ENCODE measurements around the gene ZNF580.

ZNF580 gene

DNA sequence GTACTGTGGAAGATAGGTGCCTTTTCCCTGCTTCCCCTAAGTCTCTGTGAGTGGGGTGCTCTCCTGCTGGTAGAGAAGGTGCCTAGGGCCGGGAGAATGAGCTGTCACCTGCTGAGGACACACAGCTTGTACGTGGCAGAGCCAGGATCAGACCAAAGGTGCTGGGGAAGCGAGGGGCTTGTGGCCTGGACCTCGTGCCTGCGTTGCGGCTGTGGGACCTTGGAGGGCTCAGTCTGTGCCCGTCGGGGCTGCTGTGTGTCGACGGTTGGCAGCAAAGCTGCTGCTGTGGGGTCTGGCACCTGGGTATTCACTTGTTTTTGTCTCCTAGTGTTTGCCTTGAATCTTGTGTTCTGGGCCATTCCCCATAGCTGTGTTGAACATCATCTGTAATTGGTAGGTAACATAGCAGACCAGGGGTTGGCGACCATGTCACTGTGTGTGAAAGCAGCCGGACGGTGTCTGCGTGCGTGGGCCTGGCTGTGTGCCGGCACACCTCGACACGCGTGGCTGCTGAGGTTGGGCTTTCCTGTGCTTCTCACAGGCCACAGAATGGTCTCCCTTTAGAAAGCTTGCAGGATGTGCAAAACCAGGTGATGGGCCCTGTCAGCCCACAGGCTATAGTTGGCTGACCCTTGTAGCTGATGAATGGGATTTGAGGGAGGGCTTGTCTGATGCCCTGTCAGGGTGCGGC lies 23.2 kb downstream of the ZNF580 start:
- DNase-seq (ENCODE audit: low spot score): no peak

- DNase-seq (ENCODE audit: low spot score): no peak
Measured at GRCh38 chr19:55666343-55667005, 25.7 kb downstream of the ZNF580 start.

- DNase-seq (ENCODE audit: low spot score): no peak
Measured at GRCh38 chr19:55667006-55667381, 26.2 kb downstream of the ZNF580 start.

DNA sequence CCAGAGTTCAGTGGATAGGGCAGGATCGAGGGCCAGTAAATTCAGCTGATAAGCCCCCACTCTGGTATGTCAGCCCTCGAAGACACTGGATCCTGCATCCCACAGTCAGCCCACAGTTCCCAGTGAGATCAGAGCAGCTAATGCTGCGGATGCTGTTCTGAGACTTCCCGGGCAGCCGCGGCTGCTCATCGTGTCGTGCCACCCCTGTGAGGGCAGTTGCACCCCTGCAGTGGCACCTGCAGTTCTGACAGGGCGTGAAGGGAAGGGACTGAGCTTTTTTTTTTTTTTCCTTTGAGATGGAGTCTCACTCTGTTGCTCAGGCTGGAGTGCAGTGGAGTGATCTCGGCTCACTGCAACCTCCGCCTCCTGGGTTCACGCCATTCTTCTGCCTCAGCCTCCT lies 26.7 kb downstream of the ZNF580 start:
- no peak for DNase-seq (ENCODE audit: low spot score)

DNA sequence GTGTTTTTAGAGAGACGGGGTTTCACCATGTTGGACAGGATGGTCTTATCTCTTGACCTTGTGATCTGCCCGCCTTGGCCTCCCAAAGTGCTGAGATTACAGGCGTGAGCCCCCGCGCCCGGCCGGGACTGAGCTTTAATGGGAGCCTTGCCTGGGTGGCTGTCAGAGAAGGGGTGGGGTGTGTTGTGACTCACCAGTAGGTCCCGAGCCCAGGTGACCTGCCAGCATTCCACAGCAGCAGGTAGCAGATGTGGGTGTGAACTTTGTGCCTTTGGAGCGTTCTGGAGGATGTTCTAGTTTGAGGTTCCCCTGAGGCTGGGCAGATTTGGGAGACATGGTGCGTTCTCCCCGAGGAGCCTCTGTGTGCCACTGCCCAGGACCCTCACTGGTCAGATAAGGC lies 27.2 kb downstream of the ZNF580 start:
- no peak for DNase-seq (ENCODE audit: low spot score)

- no peak for DNase-seq (ENCODE audit: low spot score)
Measured at GRCh38 chr19:55668603-55669348, 28.0 kb downstream of the ZNF580 start.

DNA sequence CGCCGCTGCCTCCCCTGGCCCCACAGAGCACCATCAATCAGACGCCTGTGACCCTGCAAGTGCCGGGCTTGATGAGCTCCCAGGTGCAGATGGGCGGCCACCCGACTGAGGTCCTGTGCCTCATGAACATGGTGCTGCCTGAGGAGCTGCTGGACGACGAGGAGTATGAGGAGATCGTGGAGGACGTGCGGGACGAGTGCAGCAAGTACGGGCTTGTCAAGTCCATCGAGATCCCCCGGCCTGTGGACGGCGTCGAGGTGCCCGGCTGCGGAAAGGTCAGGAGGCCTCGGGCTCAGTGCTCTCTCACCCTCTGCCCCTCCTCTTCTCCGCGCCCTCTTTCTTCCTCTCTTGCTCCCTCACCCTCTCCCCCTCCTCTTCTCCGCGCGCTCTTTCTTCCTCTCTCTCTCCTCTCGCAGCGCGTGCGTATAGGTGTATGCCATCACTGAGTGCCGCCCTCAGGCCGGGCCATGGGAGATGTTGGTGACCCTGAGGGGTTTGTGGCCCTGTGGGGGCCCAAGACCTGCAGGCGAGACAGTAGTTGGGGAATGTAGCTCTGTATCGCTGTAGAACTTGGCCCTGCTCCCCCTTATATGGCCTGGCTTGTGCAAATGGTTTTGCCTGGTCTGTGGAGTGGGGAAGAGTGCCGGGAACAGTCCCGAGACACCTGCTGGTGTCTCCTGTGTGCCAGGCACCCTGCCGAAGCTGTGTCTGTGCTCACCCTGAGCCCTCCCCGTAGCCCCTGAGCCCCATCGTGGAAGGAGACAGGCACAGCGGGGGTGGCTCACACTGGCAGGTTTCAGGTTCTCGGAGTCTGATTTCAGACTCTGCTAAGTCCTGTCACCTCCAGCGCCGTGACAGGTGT lies 28.8 kb downstream of the ZNF580 start:
- DNase-seq (ENCODE audit: low spot score): no peak

DNA sequence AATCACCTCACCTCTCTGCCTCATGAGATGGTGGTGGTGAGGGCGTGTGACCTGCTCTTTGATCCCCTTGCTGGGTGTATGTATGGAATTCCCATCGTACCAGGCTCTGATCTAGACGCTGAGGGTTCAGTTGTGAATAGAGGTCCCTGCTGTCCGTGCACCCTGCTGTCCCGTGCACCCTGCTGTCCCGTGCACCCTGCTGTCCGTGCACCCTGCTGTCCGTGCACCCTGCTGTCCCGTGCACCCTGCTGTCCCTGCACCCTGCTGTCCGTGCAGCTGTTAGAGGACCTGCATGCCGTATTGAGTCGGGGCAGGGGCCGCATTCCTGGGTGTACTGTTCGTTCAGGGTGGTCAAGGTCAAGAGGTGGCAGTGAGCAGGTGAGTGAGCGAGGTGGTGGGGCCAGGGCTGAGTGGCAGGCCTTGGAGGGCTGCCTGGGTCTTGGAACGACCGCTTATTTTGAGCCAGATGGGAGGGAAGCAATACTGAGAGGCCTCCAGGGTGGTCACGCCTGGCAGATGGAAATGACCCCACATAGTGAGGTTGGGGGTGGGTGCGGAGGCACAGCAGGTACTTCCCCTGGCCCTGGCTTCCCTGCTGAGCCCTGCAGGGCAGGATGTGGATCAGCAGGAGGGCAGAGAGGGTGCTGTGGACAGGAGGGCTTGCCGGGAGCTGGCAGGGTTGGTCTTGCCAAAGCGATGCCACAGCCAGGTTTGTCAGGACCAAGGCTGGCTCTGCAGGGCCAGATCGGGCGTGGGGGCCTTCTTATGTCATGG lies 29.7 kb downstream of the ZNF580 start:
- DNase-seq (ENCODE audit: low spot score): no peak

GRCh38 chr19:55671054-55671378 lies 30.2 kb downstream of the ZNF580 start:
- no peak for DNase-seq (ENCODE audit: low spot score)

DNA sequence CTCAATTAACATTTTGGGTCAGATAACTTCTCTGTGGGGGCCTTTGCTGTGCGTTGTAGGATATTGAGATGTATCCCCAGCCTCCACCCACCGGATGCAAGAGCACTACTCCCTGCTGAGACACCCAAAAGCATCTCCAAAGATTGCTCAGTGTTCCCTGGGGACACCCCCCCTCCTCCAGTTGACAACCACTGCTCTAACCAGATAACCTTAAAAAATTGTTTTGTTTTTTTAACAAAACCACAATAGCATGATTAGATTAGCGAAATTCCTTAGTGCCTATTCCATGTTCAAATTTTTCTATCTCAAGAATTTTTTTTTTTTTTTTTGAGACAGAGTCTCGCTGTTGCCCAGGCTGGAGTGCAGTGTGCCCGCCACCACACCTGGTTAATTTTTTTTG lies 31.6 kb downstream of the ZNF580 start:
- DNase-seq (ENCODE audit: low spot score): no peak

DNA sequence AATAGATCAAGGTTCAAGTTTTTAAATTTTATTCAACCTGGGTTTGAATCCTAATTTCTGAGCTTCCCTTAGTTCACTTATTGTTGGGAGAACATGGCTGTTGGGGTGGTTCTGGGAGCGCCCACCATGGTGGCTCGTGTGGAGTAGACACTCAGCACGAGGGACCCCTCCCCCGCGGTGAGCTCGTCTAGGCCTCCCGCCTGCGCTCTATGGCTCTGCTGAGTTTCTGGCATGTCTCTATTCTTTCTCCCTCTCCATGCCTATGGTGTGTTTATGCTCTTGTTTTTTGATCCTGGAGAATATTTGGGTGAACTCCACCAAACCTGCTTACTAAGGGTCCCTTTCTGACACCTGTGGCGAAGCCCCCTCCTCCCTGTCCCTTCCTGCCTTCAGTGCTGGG lies 32.7 kb downstream of the ZNF580 start:
- no peak for DNase-seq (ENCODE audit: low spot score)

DNA sequence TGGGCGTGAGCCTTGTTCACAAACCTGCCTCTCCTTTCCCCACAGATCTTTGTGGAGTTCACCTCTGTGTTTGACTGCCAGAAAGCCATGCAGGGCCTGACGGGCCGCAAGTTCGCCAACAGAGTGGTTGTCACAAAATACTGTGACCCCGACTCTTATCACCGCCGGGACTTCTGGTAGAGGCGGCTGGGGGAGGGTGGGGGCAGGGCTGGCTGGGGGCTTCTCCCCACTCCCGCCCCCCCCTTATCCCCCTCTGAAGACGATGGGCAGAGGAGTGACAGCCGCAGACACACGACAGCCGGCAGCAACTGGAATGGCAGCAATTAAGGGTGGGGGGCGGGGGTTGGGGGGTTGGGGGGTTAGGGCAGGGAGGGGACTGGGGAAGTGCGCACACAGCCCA lies 33.1 kb downstream of the ZNF580 start:
- no peak for DNase-seq (ENCODE audit: low spot score)

DNA sequence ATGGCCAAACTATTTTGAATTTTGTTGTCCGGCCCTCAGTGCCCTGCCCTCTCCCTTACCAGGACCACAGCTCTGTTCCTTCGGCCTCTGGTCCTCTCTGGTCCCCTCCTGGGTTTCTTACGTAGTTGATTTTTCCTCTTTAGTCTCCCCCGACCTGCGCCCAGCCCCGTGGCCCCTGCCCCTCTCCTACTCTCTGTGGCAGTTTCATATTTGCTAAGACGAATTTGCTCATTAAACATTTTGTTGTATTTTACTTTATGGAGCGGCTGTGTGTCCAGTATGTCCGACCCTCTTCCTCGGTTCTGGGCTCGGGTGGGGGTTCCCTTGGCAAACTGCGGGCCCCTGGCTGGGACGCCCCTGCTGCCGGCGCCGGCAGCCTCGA lies 33.6 kb downstream of the ZNF580 start:
- DNase-seq (ENCODE audit: low spot score): no peak

GRCh38 chr19:55674841-55675660 lies 34.2 kb downstream of the ZNF580 start, which contains the start of gene EPN1:
Gene EPN1 (plus strand): TSS chr19:55675226. CDS start chr19:55678628, 3,402 bp downstream.
- peak; percentile 95 for DNase-seq (ENCODE audit: low spot score)

DNA sequence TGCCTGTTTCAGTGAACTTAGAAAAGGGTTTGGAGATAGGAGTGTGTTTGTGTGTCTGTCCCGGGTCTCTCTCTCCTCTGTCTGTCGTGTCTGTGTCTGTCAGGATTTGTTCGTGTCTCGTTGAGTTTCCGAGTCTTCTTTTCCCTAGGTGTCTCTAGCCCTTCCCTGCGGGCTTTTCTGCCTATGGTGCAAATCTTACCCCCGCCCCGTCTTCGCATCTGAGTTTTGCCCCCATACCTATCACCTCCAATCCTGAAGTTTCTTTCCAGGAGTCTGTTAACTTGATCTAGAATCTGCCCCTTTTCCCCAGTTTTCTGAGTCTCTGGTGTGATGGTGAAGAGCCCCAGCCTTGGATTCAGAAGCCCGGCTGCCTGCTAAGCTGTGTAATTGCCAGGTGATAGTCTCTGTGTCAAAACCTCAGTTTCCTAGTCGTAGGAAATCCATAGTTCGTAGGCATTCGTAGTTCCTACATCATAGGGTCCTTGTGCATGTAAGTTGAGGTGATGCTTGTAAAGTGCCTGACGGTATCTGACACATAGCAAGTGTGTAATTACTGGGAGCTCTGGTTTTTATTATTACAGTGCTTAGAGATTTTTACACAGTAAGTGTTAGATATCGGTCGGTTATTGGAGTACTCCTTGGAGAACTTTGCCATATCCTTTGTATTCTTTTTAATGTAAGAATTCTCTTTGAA lies 35.0 kb downstream of the ZNF580 start:
- no peak for DNase-seq (ENCODE audit: low spot score)

- no peak for DNase-seq (ENCODE audit: low spot score)
Measured at GRCh38 chr19:55676383-55676782, 35.6 kb downstream of the ZNF580 start.

- no peak for DNase-seq (ENCODE audit: low spot score)
Measured at GRCh38 chr19:55676889-55677505, 36.2 kb downstream of the ZNF580 start.

DNA sequence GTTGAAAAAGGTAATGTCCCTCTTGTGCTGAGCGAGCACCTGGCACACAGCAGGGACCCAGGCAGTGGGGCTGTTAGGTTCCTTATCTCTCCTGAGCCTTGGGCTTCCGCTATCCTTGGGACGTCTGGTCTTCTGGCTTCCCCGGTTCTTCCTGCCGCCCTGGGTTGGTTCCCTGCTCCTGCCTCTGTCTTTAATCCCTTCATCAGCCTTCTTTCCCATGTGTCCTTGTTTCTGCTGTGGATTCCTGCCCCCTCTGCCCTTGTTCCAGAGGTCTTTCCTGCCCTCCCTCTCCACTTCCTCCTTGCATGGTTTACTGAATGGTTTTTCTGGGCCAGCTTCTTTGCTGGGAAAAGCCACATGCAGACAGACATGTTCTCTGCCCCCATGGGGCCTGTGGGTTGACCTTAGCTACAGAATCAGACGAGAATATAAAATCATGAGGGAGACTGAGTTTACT lies 36.8 kb downstream of the ZNF580 start:
- no peak for DNase-seq (ENCODE audit: low spot score)

DNA sequence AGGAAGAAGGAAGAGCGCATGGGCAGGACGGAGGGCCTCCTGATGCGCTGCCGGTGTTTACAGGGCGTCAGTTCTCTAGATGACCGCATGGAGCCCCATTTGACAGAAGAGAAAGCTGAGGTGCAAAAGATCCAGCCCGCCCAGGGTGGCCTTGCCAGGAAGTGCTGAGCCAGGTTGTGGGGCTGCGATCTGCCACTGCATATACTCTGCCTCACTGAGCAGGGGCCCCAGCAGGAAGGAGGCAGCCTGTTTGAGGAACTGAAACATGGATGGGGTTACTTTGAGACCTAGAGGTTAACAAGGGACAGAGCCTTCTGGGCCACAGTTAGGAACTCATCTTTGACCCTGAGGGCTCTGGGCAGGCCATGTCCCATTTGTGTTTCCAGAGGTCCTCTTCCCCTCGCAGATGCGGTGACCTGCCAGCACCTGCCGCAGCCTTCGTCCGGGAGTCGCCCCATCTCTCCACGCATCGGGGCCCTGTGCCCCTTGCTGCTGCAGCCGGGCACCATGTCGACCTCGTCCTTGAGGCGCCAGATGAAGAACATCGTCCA lies 37.4 kb downstream of the ZNF580 start:
- DNase-seq (ENCODE audit: low spot score): peak; percentile 6
